Lung (tissue), 12 donors: Measurements from ENCODE around the gene SFXN3. TPM values are rescaled to one million over a fixed set of nuclear protein-coding genes. Genes with fewer than 3 reads are reported as not detected.

Source experiments
- ATAC-seq: fragments of 200-7000 bp; cut with Tn5 transposase; one replicate; pipeline ENCODE4 v1.9.1; 2020; ENCODE audit warnings: moderate number of reproducible peaks; ENCODE audit not compliant: insufficient read depth, low FRiP score
- DNase-seq, 3 donors: peaks; one replicate each; pipeline ENCODE4 v3.0.0-alpha.2; 2013 to 2017
- H3K27ac ChIP-seq, 2 donors: one replicate each; pipeline ENCODE4 v1.5.1; 2013; ENCODE audit warnings: mild to moderate bottlenecking in 2 of 2, moderate library complexity in 2 of 2, control low read depth in 1 of 2, inconsistent platforms in 1 of 2, low read depth in 1 of 2, low read length in 1 of 2
- H3K27me3 ChIP-seq, 3 donors: one replicate each; pipeline ENCODE4 v1.5.1; 2013; ENCODE audit warnings: low read length in 2 of 3; ENCODE audit not compliant: control insufficient read depth in 3 of 3, insufficient read depth in 3 of 3
- H3K36me3 ChIP-seq, 4 donors: one replicate each; pipeline ENCODE4 v1.5.1; 2013; ENCODE audit warnings: low read length in 4 of 4, mild to moderate bottlenecking in 1 of 4, moderate library complexity in 1 of 4; ENCODE audit not compliant: control insufficient read depth in 4 of 4, insufficient read depth in 4 of 4
- H3K4me1 ChIP-seq, 5 donors: one replicate each; pipeline ENCODE4 v1.5.1; 2013; ENCODE audit warnings: low read length in 5 of 5, mild to moderate bottlenecking in 2 of 5, moderate library complexity in 1 of 5; ENCODE audit not compliant: control insufficient read depth in 5 of 5, insufficient read depth in 5 of 5
- H3K4me3 ChIP-seq: one replicate; pipeline ENCODE4 v1.5.1; 2013; ENCODE audit warnings: mild to moderate bottlenecking, control low read depth, moderate library complexity
- H3K9ac ChIP-seq, 2 donors: one replicate each; pipeline ENCODE4 v1.5.1; 2013; ENCODE audit warnings: low read length in 2 of 2, control low read depth in 1 of 2; ENCODE audit not compliant: insufficient read depth in 1 of 2
- H3K9me3 ChIP-seq, 4 donors: one replicate each; pipeline ENCODE4 v1.5.1; 2013; ENCODE audit warnings: low read length in 3 of 4, mild to moderate bottlenecking in 1 of 4, moderate library complexity in 1 of 4; ENCODE audit not compliant: control insufficient read depth in 4 of 4, insufficient read depth in 3 of 4
- WGBS, 2 donors: extraction: QIAGEN DNeasy Blood & Tissue Kit; methylation state at CpG; one replicate each; pipeline ENCODE4 v1.1.7; 2013; 5-methylcytosine and 5-hydroxymethylcytosine counted together
- polyA plus RNA-seq, 2 donors: library from polyadenylated mRNA; stranded (reverse); fragments of 200-250 nt; gene quantifications; one replicate each; pipeline ENCODE4 v1.2.1, GENCODE V29; 2013
- total RNA-seq, 2 donors: library from RNA; depleted of rRNA in 1 of 2; stranded (reverse); fragments of >200 nt in 1 of 2; gene quantifications; one replicate each; pipeline ENCODE4 v1.2.1, GENCODE V29; 2014 to 2021
- TF ChIP-seq, protein P1 (sequence below): IDR thresholded peaks from 2 replicates; pipeline ENCODE4 v1.5.1; 2012; ENCODE audit warnings: mild to moderate bottlenecking; ENCODE audit errors: control extremely low read depth, extremely low read depth
- donor health status: control.
- donor health status: control.
- donor health status: Bipolar disorder and iron deficiency.
- donor health status: healthy.
- donor health status: DM: yes; HTN: yes; CAD: no.

Gene SFXN3
- total and polyA plus RNA-seq, 4 donors = 36.4 to 95.8 (median 39.6) TPM

DNA sequence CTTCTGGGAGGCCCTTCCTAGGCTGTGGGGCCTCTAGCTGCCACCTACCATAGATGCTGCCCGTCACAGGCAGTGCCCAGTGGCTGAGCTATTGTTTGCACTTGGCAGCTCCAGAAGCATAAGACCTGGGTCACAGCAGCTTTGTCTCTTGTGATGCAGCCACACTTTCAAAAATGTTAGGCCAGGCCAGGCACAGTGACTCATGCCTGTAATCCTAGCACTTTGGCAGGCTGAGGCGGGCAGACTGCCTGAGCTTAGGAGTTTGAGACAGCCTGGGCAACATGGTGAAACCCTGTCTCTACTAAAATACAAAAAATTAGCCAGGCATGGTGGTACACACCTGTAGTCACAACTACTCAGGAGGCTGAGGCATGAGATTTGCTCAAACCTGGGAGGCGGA lies 21.3 kb downstream of the SFXN3 start:
- WGBS, 2 donors = 93 to 98% methylated on average over 3 of the region's 3 CpGs
- H3K4me1 ChIP-seq = peaks cover 0 to 10% (median 0%) of the 10 kb centered on the region in 5 donors
- ATAC-seq (no peak), DNase-seq (no peak)
- H3K9ac ChIP-seq = no peak overlapping the region
- H3K27me3 ChIP-seq = peaks cover 0 to 44% (median 38%) of the 10 kb centered on the region in 3 donors
- H3K36me3 ChIP-seq = no peaks in the 10 kb centered on the region
- H3K27ac ChIP-seq = no peak overlapping the region
- TF ChIP-seq, protein P1, sequence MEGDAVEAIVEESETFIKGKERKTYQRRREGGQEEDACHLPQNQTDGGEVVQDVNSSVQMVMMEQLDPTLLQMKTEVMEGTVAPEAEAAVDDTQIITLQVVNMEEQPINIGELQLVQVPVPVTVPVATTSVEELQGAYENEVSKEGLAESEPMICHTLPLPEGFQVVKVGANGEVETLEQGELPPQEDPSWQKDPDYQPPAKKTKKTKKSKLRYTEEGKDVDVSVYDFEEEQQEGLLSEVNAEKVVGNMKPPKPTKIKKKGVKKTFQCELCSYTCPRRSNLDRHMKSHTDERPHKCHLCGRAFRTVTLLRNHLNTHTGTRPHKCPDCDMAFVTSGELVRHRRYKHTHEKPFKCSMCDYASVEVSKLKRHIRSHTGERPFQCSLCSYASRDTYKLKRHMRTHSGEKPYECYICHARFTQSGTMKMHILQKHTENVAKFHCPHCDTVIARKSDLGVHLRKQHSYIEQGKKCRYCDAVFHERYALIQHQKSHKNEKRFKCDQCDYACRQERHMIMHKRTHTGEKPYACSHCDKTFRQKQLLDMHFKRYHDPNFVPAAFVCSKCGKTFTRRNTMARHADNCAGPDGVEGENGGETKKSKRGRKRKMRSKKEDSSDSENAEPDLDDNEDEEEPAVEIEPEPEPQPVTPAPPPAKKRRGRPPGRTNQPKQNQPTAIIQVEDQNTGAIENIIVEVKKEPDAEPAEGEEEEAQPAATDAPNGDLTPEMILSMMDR = no peak
- no peak overlapping the region for H3K4me3 ChIP-seq
- H3K9me3 ChIP-seq = no peaks in the 10 kb centered on the region

DNA sequence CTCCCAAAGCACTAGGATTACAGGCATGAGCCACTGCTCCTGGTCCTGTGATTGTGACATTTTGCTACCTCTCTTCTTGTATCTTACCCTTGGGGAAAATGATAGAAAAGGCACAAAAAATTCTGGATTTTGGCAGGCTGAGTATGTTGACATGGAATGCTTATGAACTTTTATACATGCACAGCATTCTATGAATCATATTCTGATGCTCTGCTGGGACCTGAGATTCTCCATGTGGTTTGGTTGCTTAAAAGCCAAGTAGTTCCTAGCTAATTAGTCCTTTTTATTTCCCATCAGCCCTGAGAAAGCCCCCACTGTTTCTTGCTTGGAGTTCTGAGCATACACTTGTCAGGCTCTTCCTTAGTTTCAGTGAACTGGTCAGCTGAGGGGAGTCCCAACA lies 22.5 kb downstream of the SFXN3 start:
- peaks cover 0 to 31% (median 26%) of the 10 kb centered on the region in 3 donors for H3K27me3 ChIP-seq
- no peak overlapping the region for H3K4me3 ChIP-seq
- no peak overlapping the region for H3K9ac ChIP-seq
- H3K4me1 ChIP-seq = peaks cover 0 to 7% (median 0%) of the 10 kb centered on the region in 5 donors
- TF ChIP-seq, protein P1 = no peak
- DNase-seq (no peak), ATAC-seq (no peak)
- no peaks in the 10 kb centered on the region for H3K9me3 ChIP-seq
- no peaks in the 10 kb centered on the region for H3K36me3 ChIP-seq
- no peak overlapping the region for H3K27ac ChIP-seq

DNA sequence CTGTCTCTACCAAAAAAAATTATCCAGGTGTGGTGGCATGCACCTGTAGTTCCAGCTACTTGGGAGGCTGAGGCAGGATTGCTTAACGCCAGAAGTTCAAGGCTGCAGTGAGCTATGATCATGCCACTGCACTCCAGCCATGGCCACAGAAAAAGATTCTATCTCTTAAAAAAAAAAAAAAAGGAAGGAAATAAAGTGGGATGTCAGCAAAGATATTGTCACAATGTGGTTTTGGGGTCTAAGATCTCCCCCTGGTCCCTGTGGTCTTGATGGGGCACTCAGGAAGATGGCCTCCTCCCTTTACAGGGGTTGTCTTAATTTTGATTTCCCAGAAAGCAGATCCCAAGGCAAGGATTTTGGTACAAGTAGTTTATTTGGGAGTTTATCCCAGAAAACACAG lies 23.3 kb downstream of the SFXN3 start:
- peaks cover 0 to 7% (median 0%) of the 10 kb centered on the region in 5 donors for H3K4me1 ChIP-seq
- no peaks in the 10 kb centered on the region for H3K36me3 ChIP-seq
- ATAC-seq (no peak), DNase-seq (no peak)
- H3K9ac ChIP-seq = no peak overlapping the region
- WGBS, 2 donors = 55 to 77% methylated on average over 1 of the region's 1 CpG
- no peaks in the 10 kb centered on the region for H3K9me3 ChIP-seq
- H3K27me3 ChIP-seq = peaks cover 0 to 23% (median 17%) of the 10 kb centered on the region in 3 donors
- H3K27ac ChIP-seq = no peak overlapping the region
- TF ChIP-seq, protein P1 = no peak
- no peak overlapping the region for H3K4me3 ChIP-seq

DNA sequence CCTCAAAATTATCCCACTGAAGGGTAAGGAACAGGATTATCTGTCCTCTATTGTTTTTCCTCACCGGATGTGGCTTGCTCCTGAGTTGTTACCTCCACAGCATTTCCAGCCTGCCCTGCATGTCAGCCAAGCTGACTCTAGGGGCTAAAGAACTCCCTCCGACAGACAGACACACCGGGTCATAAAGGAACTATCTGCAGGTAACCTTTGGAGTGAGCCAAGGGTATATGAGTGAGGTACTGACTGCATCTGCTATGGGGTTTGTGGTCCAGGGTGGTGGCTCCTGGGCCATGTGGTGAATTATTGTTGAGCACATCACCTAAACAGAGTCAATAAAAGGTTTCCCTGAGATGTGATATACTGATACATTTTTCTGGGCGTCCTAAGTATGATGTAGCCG lies 23.8 kb downstream of the SFXN3 start:
- Histone ChIP-seq H3K9me3 (no peaks in the 10 kb centered on the region), H3K27me3 (peaks cover 0 to 18% (median 12%) of the 10 kb centered on the region in 3 donors), H3K36me3 (no peaks in the 10 kb centered on the region), H3K9ac (no peak overlapping the region), H3K4me1 (peaks cover 0 to 8% (median 1%) of the 10 kb centered on the region in 5 donors), H3K4me3 (no peak overlapping the region), H3K27ac (no peak overlapping the region)
- 89 to 90% methylated on average over 5 of the region's 5 CpGs for WGBS, 2 donors
- ATAC-seq = no peak
- TF ChIP-seq, protein P1 = no peak
- no peak for DNase-seq
